Measurements from ENCODE around the gene ARAP2.

DNA sequence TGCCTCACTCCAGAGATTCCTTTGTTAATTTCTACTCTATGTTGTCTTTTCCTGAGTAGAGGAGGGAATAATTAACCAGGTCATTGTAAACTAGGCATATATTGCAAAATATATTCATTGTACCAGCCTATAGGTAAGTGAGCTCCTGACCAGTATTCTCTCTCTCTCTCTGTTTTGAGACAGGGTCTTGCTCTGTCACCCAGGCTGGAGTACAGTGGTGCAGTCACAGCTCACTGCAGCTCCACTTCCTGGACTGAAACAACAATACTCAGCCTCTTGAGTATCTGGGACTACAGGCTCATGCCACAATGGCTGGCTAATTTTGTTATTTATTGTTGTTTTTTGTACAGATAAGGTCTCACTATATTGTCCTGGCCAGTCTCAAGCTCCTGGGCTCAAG is 198.3 kb downstream of the ARAP2 start:
- TF ChIP-seq, protein P1, sequence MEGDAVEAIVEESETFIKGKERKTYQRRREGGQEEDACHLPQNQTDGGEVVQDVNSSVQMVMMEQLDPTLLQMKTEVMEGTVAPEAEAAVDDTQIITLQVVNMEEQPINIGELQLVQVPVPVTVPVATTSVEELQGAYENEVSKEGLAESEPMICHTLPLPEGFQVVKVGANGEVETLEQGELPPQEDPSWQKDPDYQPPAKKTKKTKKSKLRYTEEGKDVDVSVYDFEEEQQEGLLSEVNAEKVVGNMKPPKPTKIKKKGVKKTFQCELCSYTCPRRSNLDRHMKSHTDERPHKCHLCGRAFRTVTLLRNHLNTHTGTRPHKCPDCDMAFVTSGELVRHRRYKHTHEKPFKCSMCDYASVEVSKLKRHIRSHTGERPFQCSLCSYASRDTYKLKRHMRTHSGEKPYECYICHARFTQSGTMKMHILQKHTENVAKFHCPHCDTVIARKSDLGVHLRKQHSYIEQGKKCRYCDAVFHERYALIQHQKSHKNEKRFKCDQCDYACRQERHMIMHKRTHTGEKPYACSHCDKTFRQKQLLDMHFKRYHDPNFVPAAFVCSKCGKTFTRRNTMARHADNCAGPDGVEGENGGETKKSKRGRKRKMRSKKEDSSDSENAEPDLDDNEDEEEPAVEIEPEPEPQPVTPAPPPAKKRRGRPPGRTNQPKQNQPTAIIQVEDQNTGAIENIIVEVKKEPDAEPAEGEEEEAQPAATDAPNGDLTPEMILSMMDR (IDR thresholded peaks at IDR 0.05; ENCODE audit: low read depth, low read length, poor library complexity, severe bottlenecking): no peak
- TF ChIP-seq EZH2phosphoT487 (IDR thresholded peaks at IDR 0.05; ENCODE audit: borderline replicate concordance, low read length): no peak
